Lower lobe of right lung (tissue), 2 donors: ENCODE measurements around the gene SMDT1. TPM values are rescaled to one million over a fixed set of nuclear protein-coding genes. Genes with fewer than 3 reads are reported as not detected.
"Not testable (repeated sequence)": the region's sequence is repeated elsewhere in the genome, so short reads cannot be mapped to it uniquely, and the experiment has no call there.

Experiments
- ATAC-seq, 2 donors: fragments of 200-7000 bp; cut with Tn5 transposase; one replicate each; pipeline ENCODE4 v1.9.1; 2020 to 2022; ENCODE audit warnings: mild to moderate bottlenecking in 2 of 2, moderate library complexity in 2 of 2
- DNase-seq: peaks from one replicate; pipeline ENCODE4 v3.0.0-alpha.2; 2020
- H3K27ac ChIP-seq: fragments of 200-600 bp; one replicate; pipeline ENCODE4 v1.8.0; 2022
- H3K27me3 ChIP-seq: fragments of 200-600 bp; one replicate; pipeline ENCODE4 v1.8.0; 2022; ENCODE audit warnings: low read depth
- H3K36me3 ChIP-seq: fragments of 200-600 bp; one replicate; pipeline ENCODE4 v1.8.0; 2022; ENCODE audit warnings: mild to moderate bottlenecking
- H3K4me1 ChIP-seq: fragments of 200-600 bp; one replicate; pipeline ENCODE4 v1.8.0; 2022
- H3K4me3 ChIP-seq: fragments of 200-600 bp; one replicate; pipeline ENCODE4 v1.8.0; 2022; ENCODE audit warnings: mild to moderate bottlenecking
- H3K9me3 ChIP-seq: fragments of 200-600 bp; one replicate; pipeline ENCODE4 v1.8.0; 2022
- CTCF ChIP-seq: fragments of 200-600 bp; IDR thresholded peaks from one replicate; pipeline ENCODE4 v1.8.0; 2022; ENCODE audit warnings: antibody characterized with exemption, mild to moderate bottlenecking
- intact Hi-C: fragments of 100-400 bp; cut with DNase I; formaldehyde crosslinking; loops from one replicate; pipeline ENCODE4 v1.11.0; 2022
- total RNA-seq: library from RNA; stranded (reverse); fragmentation: NEBNext Ultra II Directional; extraction: Animal tissue kit (Norgen Biotek cat#: 25700); gene quantifications from one replicate; pipeline ENCODE4 v1.2.1, GENCODE V29; 2021
- donor health status: DM: no; HTN: yes; CAD: no; lungs with severe emphysema.

The SMDT1 gene
- total RNA-seq, 1 donor from 2014 or later, result 119 TPM

- Histone ChIP-seq H3K27ac (no peak overlapping the region), H3K4me1 (no peaks in the 10 kb centered on the region), H3K36me3 (no peaks in the 10 kb centered on the region), H3K4me3 (no peak overlapping the region), H3K27me3 (no peaks in the 10 kb centered on the region), H3K9me3 (no peaks in the 10 kb centered on the region)
- DNase-seq (no peak), ATAC-seq (no peak)
- no peak for TF ChIP-seq CTCF
- intact Hi-C loops, result no loop called here
Observed at GRCh38 chr22:42127606-42128005, 48.1 kb downstream of the SMDT1 start.

- H3K9me3 ChIP-seq, H3K4me1 ChIP-seq, ATAC-seq, H3K27ac ChIP-seq, H3K4me3 ChIP-seq, H3K27me3 ChIP-seq, intact Hi-C loops, H3K36me3 ChIP-seq, DNase-seq: not testable (repeated sequence)
Observed at GRCh38 chr22:42128007-42128406, 48.5 kb downstream of the SMDT1 start.

- intact Hi-C loops, H3K9me3 ChIP-seq, H3K27ac ChIP-seq, H3K27me3 ChIP-seq, H3K36me3 ChIP-seq, H3K4me3 ChIP-seq, H3K4me1 ChIP-seq: not testable (repeated sequence)
- DNase-seq (peak; percentile 59), ATAC-seq (peak; percentile 17 to 18)
Observed at GRCh38 chr22:42128776-42129694, 49.5 kb downstream of the SMDT1 start.

- H3K36me3 ChIP-seq, H3K27me3 ChIP-seq, DNase-seq, H3K4me1 ChIP-seq, H3K4me3 ChIP-seq, H3K9me3 ChIP-seq, H3K27ac ChIP-seq, intact Hi-C loops, ATAC-seq: not testable (repeated sequence)
Observed at GRCh38 chr22:42130182-42130581, 50.7 kb downstream of the SMDT1 start.

GRCh38 chr22:42130639-42131431 lies 51.3 kb downstream of the SMDT1 start, which contains the start of gene CYP2D6:
TSS of gene CYP2D6 (minus strand) at chr22:42130810. CDS start at chr22:42130791, 19 bp downstream.
- H3K36me3 ChIP-seq, DNase-seq, ATAC-seq, H3K9me3 ChIP-seq, H3K27ac ChIP-seq, H3K4me3 ChIP-seq, H3K27me3 ChIP-seq, H3K4me1 ChIP-seq, intact Hi-C loops: not testable (repeated sequence)

- Histone ChIP-seq H3K27ac (no peak overlapping the region), H3K4me1 (no peaks in the 10 kb centered on the region), H3K9me3 (no peaks in the 10 kb centered on the region), H3K27me3 (no peaks in the 10 kb centered on the region), H3K36me3 (no peaks in the 10 kb centered on the region), H3K4me3 (no peak overlapping the region)
- intact Hi-C loops, result no loop called here
- DNase-seq (no peak), ATAC-seq (peak in 1 of 2 donors; percentile 2)
- no peak for TF ChIP-seq CTCF
Observed at GRCh38 chr22:42131562-42131961, 52.1 kb downstream of the SMDT1 start.

- TF ChIP-seq CTCF, result no peak
- DNase-seq (no peak), ATAC-seq (no peak)
Observed at GRCh38 chr22:42132457-42132856, 53.0 kb downstream of the SMDT1 start.

More at GRCh38 chr22:42132457-42132856, 53.0 kb downstream of the SMDT1 start:
- H3K9me3 ChIP-seq, result no peaks in the 10 kb centered on the region
- H3K27me3 ChIP-seq, result no peaks in the 10 kb centered on the region
- H3K4me1 ChIP-seq, result no peaks in the 10 kb centered on the region
- H3K36me3 ChIP-seq, result no peaks in the 10 kb centered on the region
- no peak overlapping the region for H3K27ac ChIP-seq
- intact Hi-C loops, result no loop called here
- H3K4me3 ChIP-seq, result no peak overlapping the region

Other genes starting within 250 kb of the SMDT1 start
- 132 TPM for gene SREBF2, start 246.6 kb upstream of the SMDT1 start, total RNA-seq
- not detected for gene SHISA8, start 164.6 kb upstream of the SMDT1 start, total RNA-seq
- gene TNFRSF13C, start 152.9 kb upstream of the SMDT1 start, total RNA-seq, result 0.27 TPM
- 2.3 TPM for gene CENPM, start 132.5 kb upstream of the SMDT1 start, total RNA-seq
- 2.5 TPM for gene SEPTIN3, start 110.3 kb upstream of the SMDT1 start, total RNA-seq
- 1.9 TPM for gene WBP2NL, start 80.9 kb upstream of the SMDT1 start, total RNA-seq
- 40.3 TPM for gene NAGA, start 8.9 kb upstream of the SMDT1 start, total RNA-seq
- 12.8 TPM for gene PHETA2, start 5.5 kb upstream of the SMDT1 start, total RNA-seq
- 43.5 TPM for gene NDUFA6, start 11.1 kb downstream of the SMDT1 start, total RNA-seq
- gene CYP2D6, start 51.1 kb downstream of the SMDT1 start, total RNA-seq, result 1.4 TPM
- 38.8 TPM for gene TCF20, start 191.0 kb downstream of the SMDT1 start, total RNA-seq